IMR-90 (cell line): ENCODE data around the gene TRAF3IP1. TPM values are rescaled to one million over a fixed set of nuclear protein-coding genes. Genes with fewer than 3 reads are reported as not detected.

ENCODE experiments used
- ATAC-seq: fragments of 200-7000 bp; cut with Tn5 transposase; 2 replicates; pipeline ENCODE4 v1.9.1; 2020; ENCODE audit warnings: low read depth, mild to moderate bottlenecking, moderate library complexity
- BruUV-seq: library from RNA; stranded (reverse); fragments of 400-500 nt; replicated peaks from 2 replicates; lab custom pipeline; 2021; lab: Mats Ljungman, UMichigan
- CTCF ChIA-PET: fragments of 300-600 bp; formaldehyde crosslinking; extraction: SDS; loops from one replicate; lab custom pipeline; 2021; ENCODE audit warnings: antibody characterized with exemption; lab: Yijun Ruan, JAX
- POLR2A ChIA-PET: fragments of 300-600 bp; sonication (Branson Sonifier 250); formaldehyde crosslinking; loops from one replicate; lab custom pipeline; 2022; ENCODE audit warnings: antibody characterized with exemption; ENCODE audit not compliant: unreplicated experiment; lab: Charles Lee
- DNase-seq: peaks from one replicate; pipeline ENCODE4 v3.0.0; 2013
- H2AFZ ChIP-seq: replicated peaks from 2 replicates; pipeline ENCODE3; 2013; ENCODE audit warnings: low read length, mild to moderate bottlenecking; ENCODE audit not compliant: poor library complexity
- H2AK5ac ChIP-seq: 2 replicates; pipeline ENCODE4 v1.6.1; 2013; ENCODE audit warnings: low read depth, low read length, inconsistent platforms
- H2AK9ac ChIP-seq: replicated peaks from 2 replicates; pipeline ENCODE3; 2013; ENCODE audit warnings: mild to moderate bottlenecking, low read depth, low read length, moderate library complexity; ENCODE audit not compliant: poor library complexity
- H2BK120ac ChIP-seq: 2 replicates; pipeline ENCODE4 v1.6.1; 2013; ENCODE audit warnings: low read depth, low read length, inconsistent platforms
- H2BK15ac ChIP-seq: 3 replicates; pipeline ENCODE4 v1.6.1; 2013; ENCODE audit warnings: low read depth, low read length, inconsistent platforms
- H2BK20ac ChIP-seq: 2 replicates; pipeline ENCODE4 v1.6.1; 2013; ENCODE audit warnings: low read depth, mild to moderate bottlenecking, inconsistent platforms, low read length, moderate library complexity
- H2BK5ac ChIP-seq: 2 replicates; pipeline ENCODE4 v1.6.1; 2013; ENCODE audit warnings: mild to moderate bottlenecking, low read depth, low read length, inconsistent platforms; ENCODE audit not compliant: poor library complexity, severe bottlenecking
- H3K14ac ChIP-seq: replicated peaks from 2 replicates; pipeline ENCODE4 v1.6.1; 2013; ENCODE audit warnings: low read depth, low read length, inconsistent platforms
- H3K18ac ChIP-seq: 2 replicates; pipeline ENCODE4 v1.6.1; 2013; ENCODE audit warnings: low read depth, low read length, control low read depth
- H3K23ac ChIP-seq: 2 replicates; pipeline ENCODE4 v1.6.1; 2013; ENCODE audit warnings: low read depth, low read length, inconsistent platforms
- H3K27ac ChIP-seq: 2 replicates; pipeline ENCODE4 v1.5.1; 2013; ENCODE audit warnings: mild to moderate bottlenecking, control low read depth, low read length; ENCODE audit not compliant: insufficient read depth
- H3K27me3 ChIP-seq: 2 replicates; pipeline ENCODE4 v1.6.1; 2013; ENCODE audit warnings: low read length; ENCODE audit not compliant: control insufficient read depth, insufficient read depth
- H3K36me3 ChIP-seq: 2 replicates; pipeline ENCODE4 v1.6.1; 2013; ENCODE audit warnings: low read length, mixed read lengths; ENCODE audit not compliant: control insufficient read depth, insufficient read depth
- H3K4ac ChIP-seq: 2 replicates; pipeline ENCODE4 v1.6.1; 2013; ENCODE audit warnings: low read depth, low read length, inconsistent platforms
- H3K4me1 ChIP-seq: 2 replicates; pipeline ENCODE4 v1.6.1; 2013; ENCODE audit warnings: low read length, mixed read lengths; ENCODE audit not compliant: control insufficient read depth, insufficient read depth
- H3K4me2 ChIP-seq: 2 replicates; pipeline ENCODE4 v1.6.1; 2013; ENCODE audit warnings: low read depth, mild to moderate bottlenecking, control low read depth, low read length, moderate library complexity
- H3K4me3 ChIP-seq: 2 replicates; pipeline ENCODE4 v1.5.1; 2013; ENCODE audit warnings: low read depth, mild to moderate bottlenecking, control low read depth, low read length, moderate library complexity; ENCODE audit not compliant: insufficient read depth
- H3K56ac ChIP-seq: 2 replicates; pipeline ENCODE4 v1.6.1; 2013; ENCODE audit warnings: low read length, inconsistent platforms; ENCODE audit not compliant: insufficient read depth; ENCODE audit errors: extremely low read depth
- H3K79me1 ChIP-seq, 2 experiments: 2 replicates each; pipeline ENCODE4 v1.6.1; 2013; ENCODE audit warnings: low read length in 2 of 2, inconsistent platforms in 1 of 2, low read depth in 1 of 2
- H3K9ac ChIP-seq: 2 replicates; pipeline ENCODE4 v1.6.1; 2013; ENCODE audit warnings: low read depth, low read length, control low read depth
- H3K9me1 ChIP-seq: 2 replicates; pipeline ENCODE4 v1.6.1; 2013; ENCODE audit warnings: low read length, inconsistent platforms; ENCODE audit not compliant: insufficient read depth
- H3K9me3 ChIP-seq: 2 replicates; pipeline ENCODE4 v1.6.1; 2013; ENCODE audit warnings: low read length; ENCODE audit not compliant: control insufficient read depth, insufficient read depth
- H4K20me1 ChIP-seq: 2 replicates; pipeline ENCODE4 v1.6.1; 2013; ENCODE audit warnings: low read length, inconsistent platforms; ENCODE audit not compliant: insufficient read depth
- H4K5ac ChIP-seq: 2 replicates; pipeline ENCODE4 v1.6.1; 2013; ENCODE audit warnings: mild to moderate bottlenecking, low read depth, low read length, control low read depth
- H4K8ac ChIP-seq, 2 experiments: 2 replicates each; pipeline ENCODE4 v1.6.1; 2013; ENCODE audit warnings: low read depth in 2 of 2, low read length in 2 of 2, control low read depth in 1 of 2, inconsistent platforms in 1 of 2
- H4K91ac ChIP-seq: 2 replicates; pipeline ENCODE4 v1.6.1; 2013; ENCODE audit warnings: low read depth, low read length, inconsistent platforms; ENCODE audit not compliant: insufficient read depth
- CEBPB ChIP-seq: IDR thresholded peaks from 2 replicates; pipeline ENCODE4 v1.6.1; 2012; ENCODE audit warnings: low read depth, low read length, improper control_type of control experiment
- MAFK ChIP-seq: IDR thresholded peaks from 2 replicates; pipeline ENCODE4 v1.6.1; 2012; ENCODE audit warnings: low read depth, low read length, improper control_type of control experiment
- MAZ ChIP-seq: IDR thresholded peaks from 2 replicates; pipeline ENCODE4 v1.6.1; 2012; ENCODE audit warnings: low read depth, mild to moderate bottlenecking, low read length, improper control_type of control experiment, moderate library complexity, borderline replicate concordance
- MXI1 ChIP-seq: IDR thresholded peaks from 2 replicates; pipeline ENCODE4 v1.6.1; 2012; ENCODE audit warnings: low read depth, mild to moderate bottlenecking, low read length, moderate library complexity, borderline replicate concordance
- RFX5 ChIP-seq: IDR thresholded peaks from 2 replicates; pipeline ENCODE4 v1.8.0; 2012; ENCODE audit warnings: low read depth, mild to moderate bottlenecking, low read length, moderate library complexity
- WGBS, 2 experiments: methylation state at CpG; one replicate each; pipeline versions ENCODE4 v1.1.5 to v1.1.7; 2013; ENCODE audit warnings: missing lambda C conversion rate in 2 of 2; ENCODE audit not compliant: insufficient read length in 1 of 2; ENCODE audit errors: extremely low coverage in 2 of 2; 5-methylcytosine and 5-hydroxymethylcytosine counted together
- dilution Hi-C: fragments of 300-500 bp; cut with HindIII; formaldehyde crosslinking; loops from one replicate; pipeline ENCODE4 v1.14.3; 2018; ENCODE audit warnings: low sequenced_read_pairs; ENCODE audit not compliant: unreplicated experiment
- in situ Hi-C: fragments of 300-500 bp; cut with MboI; formaldehyde crosslinking; loops from 3 replicates; pipeline ENCODE4 v1.14.3; 2019; ENCODE audit warnings: low sequenced_read_pairs, inconsistent platforms, mixed read lengths
- intact Hi-C: fragments of 100-400 bp; cut with micrococcal nuclease; formaldehyde crosslinking; loops from 2 replicates; pipeline ENCODE4 v1.10.0; 2022
- polyA plus RNA-seq, 3 experiments: library from polyadenylated mRNA; depleted of rRNA; stranded (reverse); fragments of >200 nt; gene quantifications; 2 replicates each; pipeline ENCODE4 v1.2.3, GENCODE V29; 2012; ENCODE audit warnings: low replicate concordance in 1 of 3
- total RNA-seq: library from RNA; depleted of rRNA; stranded (reverse); fragments of >200 nt; gene quantifications from 2 replicates; pipeline ENCODE4 v1.2.3, GENCODE V29; 2012

Gene TRAF3IP1
- total and polyA plus RNA-seq, 2 of the 4 experiments (the other 2 are of a cell fraction): 5.9 to 8.3 TPM

- TF ChIP-seq RFX5: no peak
Measured at GRCh38 chr2:238290715-238291549, 29.4 kb upstream of the TRAF3IP1 start (continued).

- DNase-seq (no peak), ATAC-seq (no peak)
- H2AFZ ChIP-seq: no peak overlapping the region
- no peak overlapping the region for H3K4ac ChIP-seq
- no peak overlapping the region for H4K5ac ChIP-seq
- H3K36me3 ChIP-seq: no peaks in the 10 kb centered on the region
- H3K9me1 ChIP-seq: no peaks in the 10 kb centered on the region
- H3K23ac ChIP-seq: no peak overlapping the region
- no peaks in the 10 kb centered on the region for H3K9me3 ChIP-seq
- intact Hi-C loops (no loop called here), dilution Hi-C loops (no loop called here), in situ Hi-C loops (no loop called here)
- H3K14ac ChIP-seq: no peak overlapping the region
- H4K20me1 ChIP-seq: no peaks in the 10 kb centered on the region
- ChIA-PET POLR2A (no interaction called here), CTCF (interaction anchor here (0.7 kb wide), 1 partner anchor 21 kb away, joined by 4 read pairs; no protein-coding TSS in a partner anchor)
- H3K4me1 ChIP-seq: peaks cover 11% of the 10 kb centered on the region
- no peak overlapping the region for H3K18ac ChIP-seq
- H3K9ac ChIP-seq: no peak overlapping the region
- no peak overlapping the region for H3K27ac ChIP-seq
- H4K8ac ChIP-seq: no peak overlapping the region
- no peak overlapping the region for H3K56ac ChIP-seq
- H3K27me3 ChIP-seq: peaks cover 22% of the 10 kb centered on the region
- H2BK20ac ChIP-seq: no peak overlapping the region
- H2BK120ac ChIP-seq: no peak overlapping the region
- H2BK15ac ChIP-seq: no peak overlapping the region
- peak overlapping the region; percentile 34 for H2AK9ac ChIP-seq
- H2AK5ac ChIP-seq: no peak overlapping the region
- WGBS, 2 experiments: 40% methylated on average over 1 of the region's 8 CpGs; no CpG with 5 or more reads in 1 of the 2 experiments
- BruUV-seq: no TSS peak
- TF ChIP-seq MAZ (no peak), MXI1 (no peak), CEBPB (0 out of 2 replicates have a peak, but pooled peaks have one; percentile 8), MAFK (no peak)
- no peak overlapping the region for H3K4me2 ChIP-seq
- no peak overlapping the region for H4K91ac ChIP-seq
- no peak overlapping the region for H3K4me3 ChIP-seq
- H2BK5ac ChIP-seq: no peak overlapping the region
- peaks cover 9 to 16% of the 10 kb centered on the region in 2 experiments; a peak in 3 of 4 replicates for H3K79me1 ChIP-seq
Measured at GRCh38 chr2:238291550-238292281, 28.6 kb upstream of the TRAF3IP1 start.
